Gastroesophageal sphincter (tissue), 4 donors: ENCODE measurements around the gene SLC29A3. TPM values are rescaled to one million over a fixed set of nuclear protein-coding genes. Genes with fewer than 3 reads are reported as not detected.

ENCODE experiments used
- ATAC-seq: fragments of 150-250 bp; one replicate; pipeline ENCODE4 v1.9.1; 2016; ENCODE audit warnings: mild to moderate bottlenecking, moderate library complexity
- H3K27ac ChIP-seq, 4 donors: fragments of 200-600 bp; sonication (generic) in 3 of 4; 1 replicate in 3 of 4; 2 replicates in 1 of 4; pipeline ENCODE4 v1.5.1; 2016 to 2019
- H3K27me3 ChIP-seq: fragments of 200-600 bp; sonication (generic); one replicate; pipeline ENCODE4 v1.5.1; 2019
- H3K36me3 ChIP-seq, 2 donors: fragments of 200-600 bp; sonication (generic); one replicate each; pipeline ENCODE4 v1.5.1; 2019; ENCODE audit warnings: control low read depth in 1 of 2
- H3K4me1 ChIP-seq, 3 donors: fragments of 200-600 bp; sonication (generic); 1 replicate in 2 of 3; 2 replicates in 1 of 3; pipeline ENCODE4 v1.5.1; 2016 to 2019; ENCODE audit warnings: control low read depth in 2 of 3
- H3K4me3 ChIP-seq, 2 donors: fragments of 200-600 bp; sonication (generic); one replicate each; pipeline ENCODE4 v1.5.1; 2019; ENCODE audit warnings: mild to moderate bottlenecking in 1 of 2, moderate library complexity in 1 of 2
- H3K9me3 ChIP-seq, 3 donors: fragments of 200-600 bp; sonication (generic); one replicate each; pipeline ENCODE4 v1.5.1; 2017 to 2019; ENCODE audit warnings: control low read depth in 2 of 3
- CTCF ChIP-seq, 4 experiments: fragments of 200-600 bp in 2 of 4; fragments of 450-650 bp in 2 of 4; sonication (generic) in 1 of 4; IDR thresholded peaks; one replicate each; pipeline ENCODE4 v1.5.1; 2017 to 2019; ENCODE audit warnings: antibody characterized with exemption in 4 of 4, mild to moderate bottlenecking in 2 of 4, moderate library complexity in 2 of 4
- EP300 ChIP-seq: sonication (generic); formaldehyde crosslinking; IDR thresholded peaks from one replicate; pipeline ENCODE4 v1.6.1; 2017; ENCODE audit warnings: antibody characterized with exemption, mild to moderate bottlenecking
- POLR2A ChIP-seq, 2 donors: fragments of 450-650 bp; IDR thresholded peaks; one replicate each; pipeline ENCODE4 v1.6.1; 2017; ENCODE audit warnings: antibody characterized with exemption in 2 of 2, mild to moderate bottlenecking in 2 of 2, moderate library complexity in 1 of 2
- POLR2AphosphoS5 ChIP-seq: sonication (generic); formaldehyde crosslinking; IDR thresholded peaks from one replicate; pipeline ENCODE4 v1.6.1; 2017; ENCODE audit warnings: antibody characterized with exemption
- WGBS, 2 donors: methylation state at CpG; one replicate each; pipeline ENCODE4 v1.1.5; 2018; ENCODE audit warnings: low coverage in 1 of 2; 5-methylcytosine and 5-hydroxymethylcytosine counted together
- total RNA-seq, 4 donors: library from RNA; depleted of rRNA; stranded (reverse); fragments of >200 nt; gene quantifications; one replicate each; pipeline ENCODE4 v1.1.0, GENCODE V29; 2016

SLC29A3 gene
- total RNA-seq, 4 donors from 2014 or later: 3.3 to 9.8 (median 4.9) TPM

GRCh38 chr10:71337219-71337701 lies 18.2 kb downstream of the SLC29A3 start:
- Histone ChIP-seq H3K4me3 (no peak overlapping the region), H3K27me3 (no peaks in the 10 kb centered on the region), H3K4me1 (no peaks in the 10 kb centered on the region), H3K9me3 (no peaks in the 10 kb centered on the region), H3K36me3 (peaks cover 0 to 57% of the 10 kb centered on the region in 2 donors), H3K27ac (no peak overlapping the region)
- ATAC-seq: no peak
- TF ChIP-seq POLR2AphosphoS5: no peak
- TF ChIP-seq EP300: no peak
- no peak for TF ChIP-seq POLR2A (IDR thresholded peaks at IDR 0.05)
- no peak for TF ChIP-seq CTCF (IDR thresholded peaks at IDR 0.05)
- WGBS, 2 donors: 96% methylated on average over 4 of the region's 13 CpGs; no CpG with 5 or more reads in 1 of the 2 donors

- TF ChIP-seq CTCF (IDR thresholded peaks at IDR 0.05): no peak
- TF ChIP-seq POLR2A (IDR thresholded peaks at IDR 0.05): no peak
- no peak for TF ChIP-seq EP300
- TF ChIP-seq POLR2AphosphoS5: no peak
- H3K27ac ChIP-seq: no peak overlapping the region
- no peaks in the 10 kb centered on the region for H3K27me3 ChIP-seq
- H3K4me1 ChIP-seq: peaks cover 0 to 15% (median 10%) of the 10 kb centered on the region in 3 donors
- H3K36me3 ChIP-seq: peaks cover 0 to 49% of the 10 kb centered on the region in 2 donors
- WGBS, 2 donors: 84 to 100% methylated on average over 2 to 7 of the region's 13 CpGs
- ATAC-seq: no peak
- no peaks in the 10 kb centered on the region for H3K9me3 ChIP-seq
- H3K4me3 ChIP-seq: no peak overlapping the region
These were observed 19.9 kb downstream of the SLC29A3 start for GRCh38 chr10:71338728-71339495.

- Histone ChIP-seq H3K9me3 (no peaks in the 10 kb centered on the region), H3K4me3 (no peak overlapping the region), H3K4me1 (peaks cover 0 to 18% (median 10%) of the 10 kb centered on the region in 3 donors), H3K27ac (no peak overlapping the region), H3K36me3 (peaks cover 0 to 44% of the 10 kb centered on the region in 2 donors), H3K27me3 (no peaks in the 10 kb centered on the region)
- ATAC-seq: no peak
- 80 to 100% methylated on average over 2 of the region's 10 CpGs for WGBS, 2 donors
- TF ChIP-seq POLR2AphosphoS5 (no peak), POLR2A (IDR thresholded peaks at IDR 0.05) (no peak), EP300 (no peak)
These were observed 20.9 kb downstream of the SLC29A3 start for GRCh38 chr10:71339796-71340589.

GRCh38 chr10:71342573-71343391 lies 23.7 kb downstream of the SLC29A3 start:
- Histone ChIP-seq H3K27ac (no peak overlapping the region), H3K9me3 (no peaks in the 10 kb centered on the region), H3K36me3 (peaks cover 0 to 39% of the 10 kb centered on the region in 2 donors), H3K4me3 (no peak overlapping the region), H3K4me1 (peaks cover 0 to 18% (median 10%) of the 10 kb centered on the region in 3 donors), H3K27me3 (no peaks in the 10 kb centered on the region)
- TF ChIP-seq POLR2A (IDR thresholded peaks at IDR 0.05): no peak
- TF ChIP-seq EP300: no peak
- no peak for TF ChIP-seq CTCF (IDR thresholded peaks at IDR 0.05)
- no peak for TF ChIP-seq POLR2AphosphoS5
- WGBS, 2 donors: 81 to 92% methylated on average over 5 to 6 of the region's 8 CpGs
- ATAC-seq: no peak

- WGBS, 2 donors: 91 to 94% methylated on average over 4 to 5 of the region's 5 CpGs
These were observed 24.3 kb downstream of the SLC29A3 start for GRCh38 chr10:71343392-71343773.

More at GRCh38 chr10:71343392-71343773, 24.3 kb downstream of the SLC29A3 start:
- Histone ChIP-seq H3K9me3 (no peaks in the 10 kb centered on the region), H3K36me3 (peaks cover 0 to 39% of the 10 kb centered on the region in 2 donors), H3K4me1 (peaks cover 0 to 18% (median 10%) of the 10 kb centered on the region in 3 donors), H3K27ac (no peak overlapping the region), H3K27me3 (no peaks in the 10 kb centered on the region), H3K4me3 (no peak overlapping the region)
- TF ChIP-seq POLR2A (IDR thresholded peaks at IDR 0.05): no peak
- TF ChIP-seq EP300: no peak
- TF ChIP-seq CTCF (IDR thresholded peaks at IDR 0.05): no peak
- no peak for TF ChIP-seq POLR2AphosphoS5
- no peak for ATAC-seq
